GM19468 (cell line): ENCODE measurements around the gene RARG.
A peak's percentile ranks its signal among the peaks of the same experiment; 100 is the strongest.
"Not testable (repeated sequence)": the region's sequence is repeated elsewhere in the genome, so short reads cannot be mapped to it uniquely, and the experiment has no call there.

Experiments
- ATAC-seq: cut with Tn5 transposase; IDR thresholded peaks from one replicate; pipeline ENCODE4 v1.9.1; 2021; ENCODE audit warnings: mild to moderate bottlenecking, moderate library complexity, moderate number of reproducible peaks; ENCODE audit not compliant: unreplicated experiment; ENCODE audit errors: extremely low read depth

The RARG gene

GRCh38 chr12:53214221-53214620 is 17.8 kb downstream of the RARG start:
- ATAC-seq = no peak

DNA sequence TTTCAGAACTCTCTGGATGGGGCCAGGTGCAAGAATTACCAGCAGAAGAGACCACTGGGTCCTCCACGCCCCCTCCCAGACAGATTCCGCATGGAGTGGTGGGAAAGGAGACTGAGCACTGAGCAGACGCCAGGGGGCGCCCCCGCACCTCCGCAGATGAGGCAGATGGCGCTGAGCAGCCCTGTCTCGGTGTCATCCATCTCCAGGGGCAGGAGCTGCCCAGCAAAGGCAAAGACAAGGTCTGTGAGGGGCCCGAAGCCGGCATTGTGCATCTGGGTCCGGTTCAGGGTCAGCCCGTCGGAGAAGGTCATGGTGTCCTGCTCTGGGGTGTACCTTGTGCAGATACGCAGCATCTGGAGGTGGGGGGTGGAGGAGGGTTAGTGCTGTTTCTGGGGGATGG is 18.7 kb downstream of the RARG start:
- ATAC-seq = no peak

DNA sequence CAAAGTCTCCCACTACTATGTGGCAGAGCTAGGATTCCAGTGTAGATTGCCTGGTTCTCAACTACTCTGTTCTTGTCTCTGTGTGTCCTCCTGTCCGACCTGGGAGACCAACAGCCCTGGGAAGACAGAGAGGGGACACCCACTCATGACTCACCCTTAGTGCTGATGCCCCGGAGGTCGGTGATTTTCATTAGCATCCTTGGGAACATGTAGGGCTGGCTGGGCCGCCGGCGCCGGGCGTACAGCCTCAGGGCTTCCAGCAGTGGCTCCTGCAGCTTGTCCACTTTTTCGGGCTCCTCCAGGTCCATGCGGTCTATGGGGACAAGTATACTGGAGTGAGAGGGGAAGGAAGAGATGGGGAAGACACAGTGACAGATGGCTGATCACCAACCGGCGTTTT is 19.1 kb downstream of the RARG start:
- no peak for ATAC-seq

DNA sequence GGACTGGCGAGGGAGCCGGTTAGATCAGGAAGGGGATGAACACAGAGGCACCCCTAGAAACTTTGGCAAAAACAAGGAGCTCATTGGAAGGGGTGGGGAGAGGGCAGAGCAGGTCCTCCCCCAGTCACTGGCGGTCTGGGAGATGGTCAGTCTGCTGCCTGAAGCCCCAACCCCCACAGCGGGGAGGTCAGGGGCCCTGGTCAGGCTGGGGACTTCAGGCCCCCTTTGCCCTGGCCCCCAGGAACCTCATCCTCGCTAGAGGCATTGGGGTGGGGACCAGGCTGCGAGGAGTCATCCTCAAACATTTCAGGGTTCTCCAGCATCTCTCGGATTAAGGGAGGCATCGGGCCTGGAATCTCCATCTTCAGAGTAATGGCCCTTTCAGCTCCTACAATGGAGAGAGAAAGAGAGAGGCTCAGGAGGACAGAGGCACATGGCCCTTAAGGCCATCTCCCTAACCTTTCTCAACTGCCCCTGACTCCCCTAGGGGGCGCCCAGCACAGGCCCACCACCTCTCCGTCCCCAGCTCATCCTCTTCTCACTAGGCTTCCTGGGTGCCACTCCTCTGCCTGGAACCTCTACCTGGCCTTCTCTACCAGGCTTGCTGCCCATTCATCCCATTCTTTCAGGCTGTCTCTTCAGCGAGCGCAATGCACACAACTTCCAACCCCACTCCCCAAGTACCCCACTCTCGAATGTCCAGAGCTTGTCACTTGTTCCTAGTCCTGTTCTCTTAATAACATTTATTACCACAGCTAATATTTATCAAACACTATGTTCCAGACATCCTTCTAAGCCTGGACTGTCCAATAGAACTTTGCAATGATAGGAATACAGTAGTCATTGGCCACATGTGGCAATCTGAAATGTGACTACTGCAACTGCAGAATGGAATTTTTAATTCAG is 20.3 kb downstream of the RARG start:
- no peak for ATAC-seq

- no peak for ATAC-seq
Observed at GRCh38 chr12:53210843-53211242, 21.2 kb downstream of the RARG start.

DNA sequence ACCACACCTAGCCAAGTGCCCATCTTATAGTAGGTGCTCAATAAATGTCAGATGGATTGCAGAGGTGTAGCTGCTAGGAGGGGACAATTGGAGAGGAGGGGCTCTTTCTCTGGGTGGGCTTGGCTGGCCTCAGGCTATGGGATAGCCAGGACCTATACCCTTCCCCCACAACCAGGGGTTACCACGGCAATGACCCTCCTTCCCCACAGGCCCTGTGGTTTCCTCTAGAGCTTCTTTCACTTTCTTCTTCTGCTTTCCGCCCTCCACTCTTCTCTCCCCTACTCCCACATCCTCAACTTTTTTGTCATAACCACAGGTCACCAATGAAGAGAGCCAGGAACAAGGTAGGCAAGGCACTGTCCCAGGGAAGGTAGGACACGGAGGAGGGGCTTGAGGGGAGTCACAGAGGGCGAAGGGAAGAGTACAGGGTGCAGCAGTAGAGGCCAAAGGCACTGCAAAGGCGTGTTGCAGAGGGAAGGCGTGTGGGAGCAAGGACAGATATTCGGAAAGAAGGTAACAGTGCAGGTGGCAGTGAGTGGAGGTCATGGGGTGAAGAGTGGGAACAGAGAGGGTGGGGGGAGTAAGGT is 23.0 kb downstream of the RARG start:
- no peak for ATAC-seq

- no peak for ATAC-seq
Observed at GRCh38 chr12:53208435-53208834, 23.6 kb downstream of the RARG start.

GRCh38 chr12:53207042-53207441 is 25.0 kb downstream of the RARG start, which contains the start of gene ITGB7:
TSS of gene ITGB7 (minus strand) at chr12:53207251. CDS start at chr12:53200443, 6,808 bp downstream.
- ATAC-seq = peak; percentile 32

DNA sequence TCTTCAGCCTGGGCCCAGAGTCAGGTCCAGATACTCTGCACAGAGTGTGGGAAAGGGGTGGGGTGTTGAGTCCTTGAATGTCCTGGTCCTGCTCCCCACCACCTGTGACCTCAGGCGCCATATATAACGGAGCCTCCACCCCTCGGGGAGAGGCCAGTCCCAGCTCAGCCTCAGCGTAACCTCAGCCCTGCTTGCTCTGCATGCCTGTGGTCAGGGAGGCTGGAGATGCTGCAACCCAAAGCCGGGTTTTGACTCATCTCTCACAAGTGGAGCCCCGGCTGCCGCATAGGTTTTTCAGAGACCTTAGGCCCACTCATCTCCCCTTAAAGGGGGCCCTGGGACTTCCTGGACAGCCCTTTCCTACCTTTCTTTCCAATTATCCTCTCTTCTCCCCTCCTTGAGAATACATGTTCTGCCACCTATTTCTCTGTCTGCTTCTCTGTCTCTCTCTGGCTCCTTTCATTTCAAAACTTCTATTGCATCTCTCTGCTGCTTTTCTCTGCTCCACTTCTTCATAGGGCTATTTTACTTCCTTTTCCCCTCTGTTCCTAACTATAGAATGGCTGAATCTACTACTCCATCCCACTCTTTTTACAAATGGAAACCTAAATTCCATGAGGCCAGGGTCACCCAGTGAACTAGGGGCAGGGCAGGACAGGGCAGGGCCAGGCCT is 26.1 kb downstream of the RARG start:
- peak; percentile 32 for ATAC-seq

GRCh38 chr12:53204351-53204750 is 27.7 kb downstream of the RARG start:
- ATAC-seq = no peak

GRCh38 chr12:53202316-53202715 is 29.7 kb downstream of the RARG start:
- ATAC-seq = not testable (repeated sequence)

GRCh38 chr12:53201639-53202038 is 30.4 kb downstream of the RARG start:
- ATAC-seq = no peak

DNA sequence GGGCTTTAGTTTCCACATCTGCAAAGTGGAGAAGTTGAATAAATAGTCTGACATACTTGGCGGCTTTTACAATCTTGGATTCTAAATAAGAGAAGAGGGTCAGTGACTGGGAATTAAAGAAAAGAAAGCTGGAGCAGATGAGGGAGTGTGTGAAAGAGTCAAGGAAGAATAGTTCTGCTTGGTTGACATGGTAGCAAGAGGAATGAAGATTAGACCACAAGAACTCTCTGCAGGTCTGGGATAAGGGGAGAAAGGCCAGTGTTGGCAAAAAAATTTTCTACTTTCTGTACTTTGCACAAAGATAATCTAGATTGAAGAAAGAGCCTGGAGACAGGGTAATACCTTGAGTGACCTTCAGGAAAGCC is 30.9 kb downstream of the RARG start:
- no peak for ATAC-seq

- peak; percentile 20 for ATAC-seq
Observed at GRCh38 chr12:53200458-53201176, 31.4 kb downstream of the RARG start.

- ATAC-seq = no peak
Observed at GRCh38 chr12:53200107-53200457, 31.9 kb downstream of the RARG start.

- ATAC-seq = no peak
Observed at GRCh38 chr12:53199700-53200099, 32.3 kb downstream of the RARG start.

DNA sequence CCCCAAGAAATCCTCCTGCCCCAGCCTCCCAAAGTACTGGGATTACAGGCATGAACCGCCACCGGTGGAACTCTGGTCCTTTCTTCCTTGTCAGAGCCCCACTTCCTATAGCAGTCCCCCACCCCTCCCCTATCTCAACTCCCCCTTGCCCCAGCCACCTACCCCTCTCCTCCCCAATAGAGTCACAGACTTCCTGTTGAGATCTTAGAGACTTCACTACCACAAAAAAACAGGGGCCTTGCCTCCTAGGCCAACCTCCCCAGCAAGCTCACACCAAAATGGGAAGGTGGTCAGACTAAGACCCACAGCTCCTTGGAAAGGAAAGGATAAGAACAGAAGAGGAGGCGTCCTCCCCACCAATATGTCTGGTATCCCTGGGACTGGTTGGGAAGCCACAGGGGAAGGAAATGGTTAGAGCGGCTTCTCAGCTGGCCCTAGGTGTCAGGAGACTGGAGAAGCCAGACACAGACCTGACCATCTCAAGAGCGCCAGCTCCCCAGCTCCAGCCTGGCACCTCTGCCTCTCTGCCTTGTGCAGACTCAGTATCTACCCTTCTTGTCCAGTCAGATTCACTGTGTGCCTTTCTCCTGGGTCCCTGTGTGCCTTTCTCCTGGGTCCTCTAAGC is 33.4 kb downstream of the RARG start:
- no peak for ATAC-seq

DNA sequence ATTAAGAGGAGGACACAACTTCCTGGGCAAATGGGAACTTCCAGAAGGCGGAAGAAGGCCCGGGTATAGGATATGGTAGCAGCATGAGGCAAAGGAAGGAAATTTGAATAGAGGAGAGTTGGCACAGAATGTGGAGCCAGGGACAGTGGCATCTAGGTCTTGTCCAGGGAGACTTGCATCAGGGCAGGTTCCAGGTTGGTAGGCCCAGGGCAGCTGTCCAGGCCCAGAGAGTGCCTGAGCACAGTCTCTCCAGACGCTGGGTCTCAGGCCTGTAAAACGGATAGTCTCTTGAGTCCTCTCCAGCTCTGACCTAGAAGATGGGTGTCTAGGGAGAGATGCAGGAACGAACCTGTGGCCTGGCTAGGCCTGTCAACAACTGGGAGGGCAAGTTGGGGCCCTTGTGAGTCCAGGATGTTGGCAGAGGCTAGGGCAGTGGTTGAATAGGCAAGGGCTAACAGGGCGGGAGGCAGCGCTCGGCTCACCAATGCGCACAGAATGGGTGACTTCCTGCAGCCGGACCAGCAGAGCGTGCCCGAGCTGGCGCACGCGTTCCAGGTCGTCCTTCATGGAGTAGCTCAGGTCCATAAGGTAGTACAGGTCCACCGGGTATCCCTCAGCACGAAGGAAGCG is 34.9 kb downstream of the RARG start:
- ATAC-seq = no peak

DNA sequence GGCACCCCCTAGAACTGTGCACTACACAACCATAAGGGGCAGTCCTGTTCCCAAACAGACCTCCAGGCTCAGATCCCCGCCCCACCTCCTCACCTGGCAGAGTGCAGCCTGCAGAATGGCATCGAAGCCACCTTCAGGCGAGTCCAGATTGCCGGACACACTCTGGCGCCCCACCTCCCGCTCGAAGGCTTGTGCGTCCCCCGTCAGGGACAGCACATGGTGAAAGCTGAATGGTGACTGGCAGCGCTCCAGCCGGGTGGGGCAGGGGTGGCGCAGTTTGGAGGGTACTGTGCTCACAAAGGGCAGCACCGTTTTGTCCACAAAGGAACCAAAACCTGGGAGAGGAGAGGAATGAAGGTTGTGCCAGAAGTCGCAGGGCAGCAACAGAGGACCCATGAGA is 35.5 kb downstream of the RARG start:
- ATAC-seq = no peak
